Measurements from ENCODE around the gene MYPN.

MYPN gene

DNA sequence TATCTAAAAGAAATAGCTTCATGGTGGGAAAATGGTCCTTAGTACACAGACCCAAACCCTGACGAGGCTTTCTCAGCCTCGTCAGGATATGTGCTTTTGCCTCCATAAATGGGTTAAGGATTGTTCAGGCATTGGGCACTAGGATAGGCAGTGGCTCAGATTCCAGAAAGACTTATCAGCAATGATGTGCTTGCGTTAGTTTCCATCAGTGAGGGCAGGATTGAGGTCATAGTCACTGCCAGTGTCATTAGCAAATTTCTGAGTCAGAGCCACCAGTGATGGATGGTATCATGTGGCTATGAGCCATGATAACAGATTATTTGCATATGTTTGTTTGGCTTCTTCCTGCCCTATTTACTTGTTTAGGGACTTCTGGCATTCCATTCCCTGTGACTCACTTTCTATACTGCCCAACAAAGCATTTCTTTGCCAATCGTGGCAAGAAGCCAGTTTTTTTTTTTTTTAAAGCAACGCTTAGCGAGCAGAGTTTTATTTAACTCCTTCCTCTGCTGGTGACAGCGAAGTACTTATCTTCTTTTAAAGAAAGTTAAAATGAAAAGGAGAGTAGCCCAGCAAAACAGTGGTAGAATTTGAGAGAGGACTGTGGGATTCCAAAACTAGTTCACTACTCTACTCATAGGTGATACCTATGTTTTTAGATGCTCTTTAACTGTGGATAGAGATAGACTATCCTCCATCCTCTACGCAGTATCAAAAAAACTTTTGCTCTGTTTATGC is 44.4 kb downstream of the MYPN start:
- peak; percentile 98 for TF ChIP-seq FOXP2 (optimal IDR thresholded peaks at IDR 0.05; ENCODE audit: borderline replicate concordance, extremely low read depth, extremely low read length, insufficient read depth)
- 0 out of 2 replicates have a peak, but pooled peaks have one; percentile 14 for TF ChIP-seq TAF1 (IDR thresholded peaks at IDR 0.05; ENCODE audit: borderline replicate concordance, insufficient read depth, low read length)
- no peak for TF ChIP-seq SIN3A (IDR thresholded peaks at IDR 0.05; ENCODE audit: borderline replicate concordance, insufficient read depth, low read length)

GRCh38 chr10:68154211-68154497 is 44.9 kb downstream of the MYPN start:
- TF ChIP-seq POLR2AphosphoS5 (IDR thresholded peaks at IDR 0.05; ENCODE audit: low read depth, low read length) (no peak), SIN3A (IDR thresholded peaks at IDR 0.05; ENCODE audit: borderline replicate concordance, insufficient read depth, low read length) (no peak), TAF1 (IDR thresholded peaks at IDR 0.05; ENCODE audit: borderline replicate concordance, insufficient read depth, low read length) (no peak), FOXP2 (optimal IDR thresholded peaks at IDR 0.05; ENCODE audit: borderline replicate concordance, extremely low read depth, extremely low read length, insufficient read depth) (no peak), REST (IDR thresholded peaks at IDR 0.05; ENCODE audit: insufficient read depth in 1 of 2, low read depth in 2 of 2, low read length in 2 of 2) (no peak)

DNA sequence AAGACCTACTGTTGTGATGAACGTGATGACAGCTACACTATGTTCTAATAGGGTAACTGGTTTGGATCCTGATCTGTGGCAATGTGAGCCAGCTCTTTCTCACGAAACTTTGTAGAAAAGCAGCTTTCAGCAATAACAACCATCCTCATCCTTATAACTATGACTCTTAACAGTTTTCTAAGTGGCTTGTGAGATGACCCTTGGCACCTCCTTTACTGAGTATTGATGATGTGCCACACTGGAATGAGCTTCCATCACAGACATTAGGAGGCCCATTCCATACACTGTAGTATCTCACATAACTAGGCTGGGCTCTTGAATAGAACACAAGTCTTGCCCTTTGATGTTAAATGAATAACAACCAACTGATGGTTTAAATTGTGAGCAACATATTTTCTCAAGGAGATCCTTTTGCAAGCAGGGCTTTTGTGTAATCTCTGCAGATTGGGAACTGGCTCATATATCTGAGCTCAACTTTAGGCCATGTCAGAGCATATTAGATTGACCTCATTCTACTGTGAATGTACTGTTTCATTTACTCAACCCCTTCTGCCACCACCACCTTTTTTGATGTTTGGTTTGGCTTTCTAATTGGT is 46.4 kb downstream of the MYPN start:
- TF ChIP-seq POLR2AphosphoS5 (IDR thresholded peaks at IDR 0.05; ENCODE audit: low read depth, low read length): no peak
- no peak for TF ChIP-seq REST (IDR thresholded peaks at IDR 0.05; ENCODE audit: insufficient read depth in 1 of 2, low read depth in 2 of 2, low read length in 2 of 2)
- TF ChIP-seq TAF1 (IDR thresholded peaks at IDR 0.05; ENCODE audit: borderline replicate concordance, insufficient read depth, low read length): no peak
- no peak for TF ChIP-seq SIN3A (IDR thresholded peaks at IDR 0.05; ENCODE audit: borderline replicate concordance, insufficient read depth, low read length)
- TF ChIP-seq FOXP2 (optimal IDR thresholded peaks at IDR 0.05; ENCODE audit: borderline replicate concordance, extremely low read depth, extremely low read length, insufficient read depth): no peak

GRCh38 chr10:68156373-68157185 is 47.3 kb downstream of the MYPN start:
- no peak for TF ChIP-seq FOXP2 (optimal IDR thresholded peaks at IDR 0.05; ENCODE audit: borderline replicate concordance, extremely low read depth, extremely low read length, insufficient read depth)
- TF ChIP-seq POLR2AphosphoS5 (IDR thresholded peaks at IDR 0.05; ENCODE audit: low read depth, low read length): no peak
- no peak for TF ChIP-seq SIN3A (IDR thresholded peaks at IDR 0.05; ENCODE audit: borderline replicate concordance, insufficient read depth, low read length)

GRCh38 chr10:68158031-68158430 is 48.7 kb downstream of the MYPN start:
- TF ChIP-seq SIN3A (IDR thresholded peaks at IDR 0.05; ENCODE audit: borderline replicate concordance, insufficient read depth, low read length) (no peak), FOXP2 (optimal IDR thresholded peaks at IDR 0.05; ENCODE audit: borderline replicate concordance, extremely low read depth, extremely low read length, insufficient read depth) (no peak), REST (IDR thresholded peaks at IDR 0.05; ENCODE audit: insufficient read depth in 1 of 2, low read depth in 2 of 2, low read length in 2 of 2) (no peak), TAF1 (IDR thresholded peaks at IDR 0.05; ENCODE audit: borderline replicate concordance, insufficient read depth, low read length) (no peak), POLR2AphosphoS5 (IDR thresholded peaks at IDR 0.05; ENCODE audit: low read depth, low read length) (no peak)
